Measurements from ENCODE around the gene TFEB.

Gene TFEB

DNA sequence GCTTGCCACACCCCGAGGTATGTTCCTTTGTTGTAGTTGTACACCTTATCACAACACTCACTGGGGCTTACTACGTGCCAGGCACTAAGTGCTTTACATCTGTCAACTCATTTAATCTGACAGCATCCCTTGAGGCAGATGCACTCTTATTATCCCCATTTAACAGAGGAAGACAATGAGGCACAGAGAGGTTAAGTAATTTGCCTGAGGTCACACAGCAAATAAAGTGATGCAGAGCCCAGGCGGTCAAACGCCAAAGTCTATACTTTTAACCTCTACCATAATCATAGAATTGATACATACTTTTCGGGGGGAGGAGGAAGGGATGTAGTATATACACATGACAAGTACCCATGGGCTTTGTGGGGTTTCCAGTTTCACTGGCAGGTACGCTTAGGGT lies 59.4 kb downstream of the TFEB start:
- no peak overlapping the region for H3K4me3 ChIP-seq (ENCODE audit: low read depth, low read length)
- no peak for DNase-seq (ENCODE audit: low read depth)
- TF ChIP-seq, protein P1, sequence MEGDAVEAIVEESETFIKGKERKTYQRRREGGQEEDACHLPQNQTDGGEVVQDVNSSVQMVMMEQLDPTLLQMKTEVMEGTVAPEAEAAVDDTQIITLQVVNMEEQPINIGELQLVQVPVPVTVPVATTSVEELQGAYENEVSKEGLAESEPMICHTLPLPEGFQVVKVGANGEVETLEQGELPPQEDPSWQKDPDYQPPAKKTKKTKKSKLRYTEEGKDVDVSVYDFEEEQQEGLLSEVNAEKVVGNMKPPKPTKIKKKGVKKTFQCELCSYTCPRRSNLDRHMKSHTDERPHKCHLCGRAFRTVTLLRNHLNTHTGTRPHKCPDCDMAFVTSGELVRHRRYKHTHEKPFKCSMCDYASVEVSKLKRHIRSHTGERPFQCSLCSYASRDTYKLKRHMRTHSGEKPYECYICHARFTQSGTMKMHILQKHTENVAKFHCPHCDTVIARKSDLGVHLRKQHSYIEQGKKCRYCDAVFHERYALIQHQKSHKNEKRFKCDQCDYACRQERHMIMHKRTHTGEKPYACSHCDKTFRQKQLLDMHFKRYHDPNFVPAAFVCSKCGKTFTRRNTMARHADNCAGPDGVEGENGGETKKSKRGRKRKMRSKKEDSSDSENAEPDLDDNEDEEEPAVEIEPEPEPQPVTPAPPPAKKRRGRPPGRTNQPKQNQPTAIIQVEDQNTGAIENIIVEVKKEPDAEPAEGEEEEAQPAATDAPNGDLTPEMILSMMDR (IDR thresholded peaks at IDR 0.05; ENCODE audit: insufficient read depth, low read depth, low read length, missing control alignments) = no peak

DNA sequence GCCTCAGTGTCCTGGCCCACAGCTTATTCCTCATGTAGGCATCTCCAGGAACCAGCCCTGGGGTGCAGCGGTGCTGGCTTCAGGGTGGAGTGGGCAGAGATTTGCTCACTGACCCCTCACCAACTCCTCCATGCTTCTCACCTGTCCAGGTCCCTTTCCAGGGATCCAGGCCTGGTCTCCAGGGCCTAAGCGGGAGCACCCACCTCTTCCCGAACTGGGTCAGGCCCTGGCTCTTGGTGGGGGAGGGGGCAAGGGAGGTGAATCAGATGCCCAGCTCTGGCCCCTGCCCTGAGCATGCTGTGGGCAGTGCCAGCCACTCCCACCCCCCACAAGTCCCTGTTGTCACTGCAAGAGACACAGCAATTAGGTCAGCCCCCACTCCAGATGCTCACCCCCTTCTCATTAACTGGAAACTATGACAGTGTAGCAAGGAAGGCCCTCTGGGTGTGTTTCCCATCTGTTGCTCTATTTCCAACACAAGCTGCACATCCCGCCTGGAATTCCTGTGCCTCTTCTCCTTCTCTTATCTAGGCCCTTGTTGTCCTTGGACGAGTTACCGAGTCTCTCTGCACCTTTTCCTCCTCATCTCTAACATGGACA lies 60.1 kb downstream of the TFEB start:
- TF ChIP-seq, protein P1 (IDR thresholded peaks at IDR 0.05; ENCODE audit: insufficient read depth, low read depth, low read length, missing control alignments) = no peak
- no peak for DNase-seq (ENCODE audit: low read depth)
- no peak overlapping the region for H3K4me3 ChIP-seq (ENCODE audit: low read depth, low read length)

DNA sequence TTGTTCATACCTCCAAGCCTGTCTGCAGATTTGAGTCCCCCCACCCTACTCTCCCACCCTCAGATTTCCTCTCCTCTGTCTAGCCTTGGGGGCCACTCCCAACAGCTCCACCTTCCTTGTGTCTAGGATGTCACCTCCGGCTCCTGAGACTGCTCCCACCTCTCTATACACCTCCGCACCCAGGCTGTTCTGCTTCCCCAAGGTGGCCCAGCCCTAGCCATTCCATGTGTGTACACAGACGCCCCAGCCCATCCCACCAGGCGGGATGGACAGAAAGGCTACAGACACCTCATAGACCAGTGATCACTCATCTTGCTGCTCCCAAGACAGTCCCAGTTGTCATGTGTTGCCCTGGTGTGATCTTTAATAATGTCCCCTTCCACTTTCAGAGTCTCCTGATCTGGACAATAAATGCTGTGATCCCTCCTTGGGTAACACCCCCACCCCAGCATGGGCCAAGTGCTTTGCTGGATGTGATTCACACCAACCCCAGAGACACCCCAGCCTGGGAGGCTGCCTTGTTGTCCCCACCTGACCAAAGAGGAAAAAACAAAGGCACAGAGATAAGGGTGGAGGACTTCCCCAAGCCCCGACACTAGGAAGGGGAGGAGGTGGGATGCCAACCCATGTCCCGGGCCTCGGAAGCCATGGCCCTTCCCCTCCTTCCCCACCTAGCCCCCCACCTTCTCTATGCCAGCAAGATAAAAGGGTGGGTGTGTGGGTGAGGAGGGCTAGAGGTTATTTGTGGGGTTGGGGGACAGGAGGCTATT lies 61.0 kb downstream of the TFEB start:
- H3K4me3 ChIP-seq (ENCODE audit: low read depth, low read length) = no peak overlapping the region
- TF ChIP-seq, protein P1 (IDR thresholded peaks at IDR 0.05; ENCODE audit: insufficient read depth, low read depth, low read length, missing control alignments) = no peak
- DNase-seq (ENCODE audit: low read depth) = no peak

DNA sequence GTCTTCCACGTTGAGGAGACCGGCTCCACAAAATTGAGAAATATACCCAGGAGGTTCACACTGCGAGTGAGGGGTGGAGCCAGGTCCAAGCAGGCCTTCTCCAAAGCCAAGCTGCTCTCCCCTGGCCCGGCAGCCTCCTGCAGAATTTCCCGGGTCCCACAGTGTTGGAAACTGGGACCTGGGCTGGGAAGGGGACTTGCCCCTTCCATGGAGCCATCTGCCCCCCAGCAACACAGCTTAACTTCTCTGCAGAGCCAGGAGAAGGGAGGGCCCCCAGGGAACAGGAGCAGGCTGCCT lies 61.8 kb downstream of the TFEB start:
- TF ChIP-seq, protein P1 (IDR thresholded peaks at IDR 0.05; ENCODE audit: insufficient read depth, low read depth, low read length, missing control alignments) = no peak
- DNase-seq (ENCODE audit: low read depth) = no peak
- H3K4me3 ChIP-seq (ENCODE audit: low read depth, low read length) = no peak overlapping the region

DNA sequence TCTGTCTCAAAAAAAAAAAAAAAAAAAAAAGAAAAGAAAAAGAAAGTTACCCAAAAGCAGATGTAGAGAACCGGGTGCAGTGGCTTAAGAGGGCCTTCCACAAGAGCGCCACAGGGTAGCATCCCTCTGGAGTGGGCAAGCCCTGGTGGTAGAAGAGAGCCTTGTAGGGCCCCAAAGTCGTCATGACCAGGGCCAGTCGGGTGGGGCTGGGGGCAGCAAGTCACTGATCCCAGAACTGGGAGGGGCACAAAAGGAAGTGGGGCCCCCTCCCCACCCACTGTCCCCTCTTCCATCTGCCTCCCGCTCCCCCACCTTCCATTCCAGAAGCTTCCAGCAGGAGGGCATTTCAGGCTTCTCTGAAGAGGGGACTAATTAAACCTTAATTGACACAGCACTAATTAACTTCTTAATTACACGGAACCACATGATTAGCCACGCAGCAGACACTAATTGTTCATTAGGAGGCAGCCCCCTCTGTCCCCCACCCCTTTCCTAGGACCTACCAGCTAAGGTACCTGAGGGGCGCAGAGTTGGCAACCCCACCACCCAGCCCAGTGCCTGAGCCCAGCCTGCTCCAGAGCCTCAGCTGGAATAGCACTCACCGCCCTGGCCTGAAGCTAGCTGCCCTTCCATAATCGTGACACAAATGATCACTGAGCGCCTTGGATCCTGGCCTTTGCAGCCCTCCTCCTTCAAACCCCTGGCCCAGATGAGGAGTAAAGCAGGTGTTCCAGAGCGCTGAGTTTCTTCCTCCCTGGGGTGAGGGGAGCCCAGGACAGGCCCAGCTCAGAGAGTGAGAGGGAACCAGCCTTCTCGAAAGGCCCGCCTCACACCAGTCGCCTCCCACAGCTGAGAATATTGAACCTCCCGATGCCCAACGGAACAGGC lies 62.3 kb downstream of the TFEB start:
- no peak overlapping the region for H3K4me3 ChIP-seq (ENCODE audit: low read depth, low read length)
- DNase-seq (ENCODE audit: low read depth) = no peak
- TF ChIP-seq, protein P1 (IDR thresholded peaks at IDR 0.05; ENCODE audit: insufficient read depth, low read depth, low read length, missing control alignments) = no peak

DNA sequence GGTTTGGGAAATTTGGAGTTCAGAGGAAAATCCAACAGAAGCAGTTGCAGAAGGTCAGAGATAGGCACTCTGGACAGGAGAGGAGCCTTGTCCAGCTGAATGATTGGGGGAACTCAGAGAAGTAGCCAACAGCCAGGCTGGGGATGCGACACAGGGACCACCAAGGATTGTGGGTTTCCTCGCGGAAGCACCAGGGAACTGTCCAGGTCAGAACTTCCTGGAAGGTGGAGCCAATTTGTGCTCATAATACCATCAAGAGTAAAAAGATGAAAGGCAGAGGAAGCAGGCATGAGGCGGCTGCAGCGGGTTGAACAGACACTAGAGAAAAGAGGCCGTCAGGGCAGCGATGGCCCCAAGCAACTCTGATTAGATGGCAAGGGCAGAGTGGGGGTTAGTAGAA lies 63.4 kb downstream of the TFEB start:
- no peak overlapping the region for H3K4me3 ChIP-seq (ENCODE audit: low read depth, low read length)
- TF ChIP-seq, protein P1 (IDR thresholded peaks at IDR 0.05; ENCODE audit: insufficient read depth, low read depth, low read length, missing control alignments) = no peak
- DNase-seq (ENCODE audit: low read depth) = no peak
